LHCN-M2 (cell line): ENCODE results near the gene DMXL2. TPM values are rescaled to one million over a fixed set of nuclear protein-coding genes. Genes with fewer than 3 reads are reported as not detected.
"Not testable (repeated sequence)": the region's sequence is repeated elsewhere in the genome, so short reads cannot be mapped to it uniquely, and the experiment has no call there.

Experiments
- DNase-seq: peaks from one replicate; pipeline ENCODE4 v3.0.0-alpha.2; 2012; ENCODE audit warnings: low read depth
- total RNA-seq: library from RNA; depleted of rRNA; stranded (reverse); fragments of >200 nt; gene quantifications from 2 replicates; pipeline ENCODE4 v1.2.3, GENCODE V29; 2014

The DMXL2 gene
- total RNA-seq, 1 experiment from 2014 or later, result 20.9 TPM

- DNase-seq, result no peak
These were observed 46.2 kb downstream of the DMXL2 start for GRCh38 chr15:51576286-51576850.

DNA sequence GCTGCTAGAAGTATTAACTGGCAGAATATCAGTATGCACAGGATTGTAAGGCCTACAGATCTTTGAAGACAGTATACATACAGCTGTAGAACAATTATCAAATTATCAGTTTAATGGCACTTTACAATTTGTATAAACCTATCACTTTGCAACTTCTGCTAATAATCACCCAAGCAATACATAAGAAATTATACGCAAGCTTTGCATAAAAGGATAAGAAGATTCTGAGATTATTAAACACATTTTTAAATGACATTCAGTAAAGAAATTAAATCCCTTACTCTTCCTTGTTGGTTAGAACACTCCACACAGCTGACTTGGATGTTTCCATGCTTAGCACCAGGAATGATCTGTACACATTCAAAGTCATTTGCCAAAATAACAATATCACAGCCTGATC is 46.8 kb downstream of the DMXL2 start:
- DNase-seq, result no peak

DNA sequence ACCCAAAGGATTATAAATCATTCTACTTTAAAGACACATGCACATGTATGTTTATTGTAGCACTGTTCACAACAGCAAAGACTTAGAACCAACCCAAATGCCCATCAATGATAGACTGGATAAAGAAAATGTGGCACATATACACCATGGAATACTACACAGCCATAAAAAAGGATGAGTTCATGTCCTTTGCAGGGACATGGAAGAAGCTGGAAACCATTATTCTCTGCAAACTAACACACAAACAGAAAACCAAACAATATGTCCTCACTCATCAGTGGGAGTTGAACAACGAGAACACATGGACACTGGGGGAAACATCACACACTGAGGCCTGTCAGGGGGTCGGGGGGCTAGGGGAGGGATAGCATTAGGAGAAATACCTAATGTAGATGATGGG is 49.2 kb downstream of the DMXL2 start:
- not testable (repeated sequence) for DNase-seq

- DNase-seq, result not testable (repeated sequence)
These were observed 53.4 kb downstream of the DMXL2 start for GRCh38 chr15:51568939-51569784.

GRCh38 chr15:51561271-51561670 is 61.3 kb downstream of the DMXL2 start:
- no peak for DNase-seq

- DNase-seq, result no peak
These were observed 63.7 kb downstream of the DMXL2 start for GRCh38 chr15:51558876-51559275.

DNA sequence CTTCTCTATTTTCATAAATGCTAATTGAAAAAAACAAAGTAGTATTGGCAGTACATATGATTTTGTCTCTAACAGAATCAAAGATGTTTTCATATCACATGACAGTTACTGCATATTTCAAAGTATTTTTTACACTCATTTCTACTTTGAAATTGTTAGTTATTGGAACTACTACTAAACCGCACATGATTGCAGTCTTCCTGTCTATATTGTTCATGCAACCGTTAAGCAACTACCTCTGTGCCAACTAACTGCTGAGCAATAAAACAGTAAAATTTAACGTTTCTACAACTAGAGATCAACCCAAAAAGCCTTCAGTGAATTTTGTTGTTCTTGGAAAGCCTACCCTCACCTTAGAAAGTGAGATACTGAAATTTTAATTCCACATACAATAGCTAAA is 64.2 kb downstream of the DMXL2 start:
- DNase-seq, result no peak

GRCh38 chr15:51550841-51551240 is 71.7 kb downstream of the DMXL2 start:
- no peak for DNase-seq

DNA sequence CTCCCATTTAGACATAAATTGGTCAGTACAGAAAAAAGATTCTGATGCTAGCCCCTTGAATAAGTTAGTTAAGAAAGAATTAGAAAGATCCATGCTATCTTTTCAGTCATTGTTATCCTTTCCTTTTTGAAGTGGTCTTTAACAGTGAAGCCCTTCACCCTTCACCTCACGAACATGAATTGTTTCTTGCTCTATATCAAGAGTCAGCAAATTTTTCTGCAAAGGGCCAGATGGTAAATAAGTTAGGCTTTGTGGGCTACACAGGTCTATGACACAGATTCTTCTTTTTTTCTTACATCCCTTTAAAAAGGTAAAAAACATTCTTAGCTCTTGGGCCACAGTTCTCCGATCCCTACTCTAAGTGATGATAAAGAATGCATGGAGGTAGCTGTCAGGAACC is 74.9 kb downstream of the DMXL2 start:
- DNase-seq, result no peak

GRCh38 chr15:51536965-51537574 is 85.5 kb downstream of the DMXL2 start:
- DNase-seq, result peak; percentile 9

- DNase-seq, result peak; percentile 8
These were observed 88.7 kb downstream of the DMXL2 start for GRCh38 chr15:51533672-51534398.

DNA sequence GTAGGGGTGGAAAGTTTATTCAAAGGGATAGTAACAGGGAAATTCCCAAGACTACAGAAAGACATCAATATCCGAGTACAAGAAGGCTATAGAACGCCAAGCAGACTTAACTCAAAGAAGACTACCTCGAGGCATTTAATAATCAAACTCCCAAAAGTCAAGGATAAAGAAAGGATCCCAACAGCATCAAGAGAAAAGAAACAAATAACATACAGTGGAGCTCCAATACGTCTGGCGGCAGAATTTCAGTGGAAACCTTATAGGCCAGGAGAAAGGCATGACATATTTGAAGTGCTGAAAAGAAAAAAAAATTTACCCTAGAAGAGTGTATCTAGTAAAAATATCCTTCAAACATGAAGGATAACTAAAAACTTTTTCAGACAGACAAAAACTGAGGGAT is 95.6 kb downstream of the DMXL2 start:
- DNase-seq, result no peak

DNA sequence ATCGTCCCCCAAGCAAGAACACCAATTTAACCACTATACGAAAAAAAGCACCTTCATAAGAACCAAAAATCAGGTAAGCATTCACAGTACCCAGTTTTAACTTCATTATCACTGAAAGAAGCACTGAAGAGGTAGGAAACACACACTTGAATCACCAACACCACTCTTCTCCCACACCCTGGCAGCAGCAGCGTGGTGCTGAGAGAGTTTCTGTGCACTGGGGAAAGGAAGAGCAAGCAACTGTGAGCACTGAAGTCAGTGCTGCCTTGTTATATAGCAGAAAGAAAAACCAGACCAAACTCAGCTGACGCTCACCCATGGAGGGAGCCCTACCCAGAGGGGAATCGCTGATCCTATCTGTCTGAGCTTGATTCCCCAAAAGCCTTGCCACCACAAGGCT is 98.2 kb downstream of the DMXL2 start:
- no peak for DNase-seq

- no peak for DNase-seq
These were observed 106.3 kb downstream of the DMXL2 start for GRCh38 chr15:51516291-51516690.

- DNase-seq, result no peak
These were observed 117.3 kb downstream of the DMXL2 start for GRCh38 chr15:51505251-51505650.

- no peak for DNase-seq
These were observed 119.6 kb downstream of the DMXL2 start for GRCh38 chr15:51503003-51503402.

GRCh38 chr15:51499379-51499976 is 123.1 kb downstream of the DMXL2 start:
- DNase-seq, result peak; percentile 32

DNA sequence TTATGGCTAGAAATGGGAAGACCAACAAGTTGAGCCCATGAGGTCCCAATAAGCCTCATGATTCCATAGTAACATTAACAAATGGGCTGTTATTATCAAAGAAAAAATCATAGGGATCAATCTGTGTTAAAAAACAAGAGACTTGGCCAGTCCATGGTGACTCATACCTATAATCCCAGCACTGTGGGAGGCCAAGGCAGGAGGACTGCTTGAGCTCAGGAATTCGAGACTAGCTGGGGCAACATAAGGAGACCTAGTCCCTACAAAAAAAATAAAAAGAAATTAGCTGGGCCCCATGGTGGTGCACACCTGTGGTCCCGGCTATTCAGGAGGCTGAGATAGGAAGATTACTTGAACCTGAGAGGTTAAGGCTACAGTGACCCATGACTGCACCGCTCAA is 124.8 kb downstream of the DMXL2 start:
- peak; percentile 2 for DNase-seq

GRCh38 chr15:51496246-51496645 is 126.3 kb downstream of the DMXL2 start:
- DNase-seq, result no peak

GRCh38 chr15:51494411-51495314 is 127.9 kb downstream of the DMXL2 start:
- DNase-seq, result no peak

GRCh38 chr15:51493892-51494291 is 128.7 kb downstream of the DMXL2 start:
- no peak for DNase-seq
